NCI-H2081 (cell line): ENCODE results near the gene OR4Q3.
"Not testable (repeated sequence)": the region's sequence is repeated elsewhere in the genome, so short reads cannot be mapped to it uniquely, and the experiment has no call there.

Source experiments
- DNase-seq, 2 experiments: peaks; one replicate each; lab custom pipeline; 2025; lab: John Stamatoyannopoulos, UW

Gene OR4Q3

GRCh38 chr14:19743256-19743655, at the start of gene OR4Q3:
TSS of gene OR4Q3 (plus strand) at chr14:19743571.
- DNase-seq = no peak

- DNase-seq = no peak
Measured at GRCh38 chr14:19729359-19729758, 14.0 kb upstream of the OR4Q3 start.

DNA sequence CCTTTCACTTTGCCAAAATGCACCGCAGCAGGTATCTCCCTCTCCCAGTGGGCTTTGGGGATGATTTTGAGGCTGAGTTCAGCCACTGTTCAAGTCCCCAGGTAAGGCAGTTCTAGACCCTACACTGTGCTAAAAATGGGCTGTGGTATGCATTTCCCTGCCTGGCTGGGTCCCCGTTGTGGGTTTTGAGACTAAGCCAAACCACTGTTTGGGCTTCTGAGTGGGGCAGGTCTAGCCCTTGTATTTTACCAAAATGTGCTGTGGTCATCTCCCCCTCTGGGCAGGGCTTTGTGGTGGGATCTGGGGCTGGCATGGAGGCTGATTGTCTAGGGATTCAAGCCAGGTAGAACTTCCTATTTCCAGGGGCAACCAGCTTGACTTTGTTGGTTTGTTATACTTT, 13.6 kb upstream of the OR4Q3 start:
- DNase-seq = no peak

GRCh38 chr14:19733893-19734292, 9.5 kb upstream of the OR4Q3 start:
- DNase-seq = not testable (repeated sequence)

DNA sequence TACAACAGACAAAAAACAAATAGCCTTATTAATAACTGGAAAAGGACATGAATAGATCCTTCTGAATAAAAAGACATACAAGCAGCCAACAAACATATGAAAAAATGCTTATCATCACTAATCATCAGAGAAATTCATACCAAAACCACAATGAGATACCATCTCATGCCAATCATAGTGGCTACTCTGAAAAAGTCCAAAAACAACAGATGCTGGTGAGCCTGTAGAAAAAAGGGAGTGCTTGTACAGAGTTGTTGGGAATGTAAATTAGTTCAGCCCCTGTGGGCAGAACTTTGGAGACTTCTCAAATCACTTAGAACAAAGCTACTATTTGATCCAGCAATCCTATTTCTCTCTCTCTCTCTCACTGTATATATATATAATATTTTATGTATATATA, 8.9 kb downstream of the OR4Q3 start:
- not testable (repeated sequence) for DNase-seq

- DNase-seq = no peak
Measured at GRCh38 chr14:19754172-19754571, 10.8 kb downstream of the OR4Q3 start.

DNA sequence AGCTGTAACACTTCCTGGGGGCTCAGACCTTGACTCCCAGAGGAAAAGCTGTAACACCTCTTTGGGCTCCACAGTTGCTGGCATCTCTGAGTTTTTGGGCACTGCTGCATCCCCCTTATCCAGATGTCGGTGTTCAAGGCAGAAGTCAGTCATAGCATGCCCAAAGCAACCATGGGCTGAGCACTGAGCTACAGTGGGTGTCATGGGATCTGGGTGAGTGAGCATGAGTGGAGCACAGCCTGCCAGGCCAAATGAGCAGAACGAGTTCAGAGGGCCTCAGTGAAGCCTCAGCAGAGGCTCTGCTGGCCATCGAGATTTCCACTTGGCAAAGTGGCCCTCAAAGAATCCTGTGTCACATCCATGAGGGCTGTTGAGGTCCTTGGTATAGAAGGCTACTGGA, 28.1 kb downstream of the OR4Q3 start:
- DNase-seq = not testable (repeated sequence)

DNA sequence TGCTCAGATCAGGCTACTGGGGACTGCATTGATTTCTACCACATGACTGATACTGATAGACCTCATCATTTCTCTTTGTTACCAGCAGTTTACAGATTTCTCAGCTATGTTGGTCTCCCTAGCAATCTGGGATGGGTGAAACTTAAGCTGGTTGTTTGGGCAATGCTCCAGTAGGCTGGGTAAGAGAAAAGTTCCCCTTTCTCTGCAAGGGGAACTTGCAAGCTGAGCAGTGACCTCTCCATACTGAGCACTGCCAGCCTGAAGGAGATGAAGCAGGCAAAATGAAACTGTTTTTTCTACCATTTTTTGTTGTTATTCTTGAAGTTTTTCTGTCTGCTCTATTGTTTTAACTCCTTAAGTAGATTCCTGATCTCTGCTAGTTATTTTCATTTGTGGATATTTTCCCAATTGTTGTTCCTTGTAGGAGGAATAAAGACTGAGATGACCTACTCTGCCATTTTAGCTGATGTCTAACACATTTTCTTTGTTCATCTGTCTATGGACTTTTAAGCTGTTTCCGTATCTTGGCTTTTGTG, 28.6 kb downstream of the OR4Q3 start:
- DNase-seq = no peak

DNA sequence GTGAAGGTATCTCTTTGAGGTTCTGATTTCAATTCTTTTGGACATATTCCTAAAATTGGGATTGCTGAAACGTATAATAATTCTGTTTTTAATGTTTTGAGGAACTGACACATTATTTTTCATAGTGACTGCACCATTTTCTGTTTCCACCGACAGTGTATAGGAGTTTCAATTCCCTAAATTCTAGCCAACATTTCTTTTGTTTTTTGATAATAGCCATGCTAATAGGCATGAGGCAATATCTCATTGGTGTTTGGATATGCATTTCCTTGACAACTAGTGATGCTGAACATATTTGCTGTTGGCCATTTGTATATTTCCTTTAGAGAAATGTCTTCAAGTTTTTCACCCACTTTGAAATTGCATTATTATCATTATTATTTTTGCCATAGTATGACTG, 29.1 kb downstream of the OR4Q3 start:
- not testable (repeated sequence) for DNase-seq

DNA sequence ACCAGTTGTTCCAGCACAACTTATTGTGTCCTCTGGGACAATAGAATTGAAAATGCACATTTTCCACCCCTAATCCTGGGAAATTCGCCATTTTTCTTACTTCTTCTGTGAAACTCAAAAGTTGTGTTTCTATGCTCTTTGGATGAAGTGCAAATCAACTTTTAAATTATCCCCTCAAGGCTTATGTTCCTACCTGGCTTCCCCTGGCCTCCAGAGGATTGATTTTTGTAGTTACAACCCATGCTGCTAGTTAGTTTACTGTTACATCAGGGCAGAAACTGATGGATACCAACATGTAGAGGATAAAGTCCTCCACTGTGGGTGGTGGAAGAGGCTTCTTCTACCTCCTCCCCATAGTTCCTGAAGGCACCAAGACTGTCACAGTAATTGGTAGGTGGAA, 29.8 kb downstream of the OR4Q3 start, which contains the start of gene OR4M1:
OR4M1 (plus strand) TSS at position 301 of the 400 bp plus-strand sequence. CDS start 6,819 bp downstream, outside the sequence.
- DNase-seq = not testable (repeated sequence)

DNA sequence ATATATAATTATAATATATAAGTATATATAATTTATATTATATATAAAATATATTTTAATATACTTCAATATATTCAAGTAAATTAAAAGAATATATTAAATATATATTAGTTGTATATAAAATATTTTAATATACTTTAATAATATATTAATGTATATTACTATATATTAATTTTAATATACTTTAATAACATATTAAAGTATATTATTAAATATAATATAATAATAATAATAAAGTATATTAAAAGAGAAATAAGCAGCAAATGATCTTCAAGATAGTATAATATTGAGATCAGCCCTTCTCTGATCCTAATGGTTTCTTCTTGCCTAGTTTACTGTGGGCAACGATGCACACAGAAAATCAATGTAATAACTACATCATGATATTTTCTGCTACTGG, 32.2 kb downstream of the OR4Q3 start:
- no peak for DNase-seq

DNA sequence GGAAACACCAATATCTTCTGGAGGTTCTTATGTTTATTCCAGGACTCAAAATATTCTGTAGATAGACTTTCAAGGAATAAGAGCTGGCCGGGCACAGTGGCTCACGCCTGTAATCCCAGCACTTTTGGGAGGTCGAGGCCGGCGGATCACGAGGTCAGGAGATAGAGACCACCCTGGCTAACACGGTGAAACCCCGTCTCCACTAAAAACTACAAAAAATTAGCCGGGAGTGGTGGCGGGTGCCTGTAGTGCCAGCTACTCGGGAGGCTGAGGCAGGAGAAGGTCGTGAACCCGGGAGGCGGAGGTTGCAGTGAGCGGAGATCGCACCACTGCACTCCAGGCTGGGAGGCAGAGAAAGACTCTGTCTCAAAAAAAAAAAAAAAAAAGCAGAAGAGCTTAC, 42.5 kb downstream of the OR4Q3 start:
- DNase-seq = not testable (repeated sequence)

DNA sequence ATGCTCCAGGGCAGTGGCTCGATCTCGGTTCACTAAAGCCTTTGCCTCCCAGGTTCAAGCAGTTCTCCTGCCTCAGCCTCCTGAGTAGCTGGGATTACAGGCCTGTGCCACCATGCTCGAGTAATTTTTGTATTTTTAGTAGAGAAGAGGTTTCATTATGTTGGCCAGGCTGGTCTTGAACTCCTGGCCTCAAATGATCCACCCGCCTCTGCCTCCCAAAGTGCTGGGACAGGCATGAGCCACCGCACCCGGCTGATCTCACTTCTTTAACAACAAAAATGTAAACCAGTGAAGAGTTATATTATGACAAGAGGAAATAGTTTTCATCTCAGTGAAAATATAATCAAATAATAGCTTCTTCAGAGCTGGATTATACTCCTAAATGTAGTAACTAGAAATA, 43.9 kb downstream of the OR4Q3 start:
- not testable (repeated sequence) for DNase-seq

GRCh38 chr14:19788150-19788549, 44.8 kb downstream of the OR4Q3 start:
- DNase-seq = not testable (repeated sequence)

- DNase-seq = not testable (repeated sequence)
Measured at GRCh38 chr14:19796520-19797108, 53.2 kb downstream of the OR4Q3 start.
